Ovary (tissue), 9 donors: ENCODE data around the gene DDX54. TPM values are rescaled to one million over a fixed set of nuclear protein-coding genes. Genes with fewer than 3 reads are reported as not detected.

Experiments
- DNase-seq, 5 donors: peaks; one replicate each; pipeline ENCODE4 v3.0.0-alpha.2; 2019 to 2020
- H3K27ac ChIP-seq, 2 donors: fragments of 200-600 bp; one replicate each; pipeline versions ENCODE4 v1.5.1 to v1.8.0; 2019 to 2022
- H3K27me3 ChIP-seq: fragments of 200-600 bp; one replicate; pipeline ENCODE4 v1.8.0; 2022
- H3K36me3 ChIP-seq: fragments of 200-600 bp; sonication (generic); one replicate; pipeline ENCODE4 v1.5.1; 2019
- H3K4me1 ChIP-seq: one replicate; pipeline ENCODE4 v1.8.1; 2013; ENCODE audit warnings: mild to moderate bottlenecking, moderate library complexity; ENCODE audit not compliant: insufficient read depth
- H3K4me3 ChIP-seq: fragments of 200-600 bp; sonication (generic); one replicate; pipeline ENCODE4 v1.5.1; 2017
- H3K9me3 ChIP-seq, 2 donors: fragments of 200-600 bp in 1 of 2; sonication (generic) in 1 of 2; one replicate each; pipeline versions ENCODE4 v1.5.1 to v1.8.1; 2013 to 2019; ENCODE audit warnings: mild to moderate bottlenecking in 1 of 2, moderate library complexity in 1 of 2
- EP300 ChIP-seq: sonication (generic); formaldehyde crosslinking; IDR thresholded peaks from one replicate; pipeline ENCODE4 v1.6.1; 2017; ENCODE audit warnings: antibody characterized with exemption
- POLR2A ChIP-seq: fragments of 450-650 bp; IDR thresholded peaks from one replicate; pipeline ENCODE4 v1.6.1; 2017; ENCODE audit warnings: antibody characterized with exemption, mild to moderate bottlenecking, moderate library complexity
- WGBS, 3 donors: extraction: QIAGEN DNeasy Blood & Tissue Kit in 1 of 3; methylation state at CpG; one replicate each; pipeline versions ENCODE4 v1.1.5 to v1.1.7; 2013 to 2017; 5-methylcytosine and 5-hydroxymethylcytosine counted together
- intact Hi-C, 4 donors: fragments of 100-400 bp; cut with DNase I; formaldehyde crosslinking; loops; one replicate each; pipeline versions ENCODE4 v1.11.0 to v1.15.1; 2022 to 2023
- polyA plus RNA-seq, 2 donors: library from polyadenylated mRNA; stranded (reverse); fragments of 200-250 nt in 1 of 2; fragments of 350-450 nt in 1 of 2; fragmentation: Illumina TruSeq in 1 of 2; extraction: RNeasy Lipid Tissue Mini Kit (QIAGEN cat#74804) in 1 of 2; gene quantifications; one replicate each; pipeline ENCODE4 v1.2.3, GENCODE V29; 2013 to 2014
- total RNA-seq, 7 donors: library from RNA; depleted of rRNA in 2 of 7; stranded (reverse); fragments of >200 nt in 2 of 7; fragmentation: NEBNext Ultra II Directional in 3 of 7; extraction: Animal tissue kit (Norgen Biotek cat#: 25700) in 3 of 7; gene quantifications; one replicate each; pipeline versions ENCODE4 v1.1.0 to v1.2.4, GENCODE V29; 2016 to 2023
- TF ChIP-seq, protein P1 (sequence below), 3 donors: fragments of 450-650 bp in 2 of 3; fragments of 200-600 bp in 1 of 3; IDR thresholded peaks; one replicate each; pipeline versions ENCODE4 v1.5.1 to v1.8.0; 2016 to 2022; ENCODE audit warnings: antibody characterized with exemption in 3 of 3, mild to moderate bottlenecking in 1 of 3
- donor health status: DM: no; HTN: no; CAD: no; lungs with moderate emphysema.
- donor health status: DM: no; HTN: no; CAD: no.
- donor health status: Bipolar disorder and iron deficiency.
- donor health status: DM: yes; HTN: yes; CAD: no.
- donor health status: DM: no; HTN: no; CAD: no.
- donor health status: DM: yes; HTN: yes; CAD: no.

The DDX54 gene
- total and polyA plus RNA-seq, 9 donors: 10.8 to 77.5 (median 59.4) TPM

DNA sequence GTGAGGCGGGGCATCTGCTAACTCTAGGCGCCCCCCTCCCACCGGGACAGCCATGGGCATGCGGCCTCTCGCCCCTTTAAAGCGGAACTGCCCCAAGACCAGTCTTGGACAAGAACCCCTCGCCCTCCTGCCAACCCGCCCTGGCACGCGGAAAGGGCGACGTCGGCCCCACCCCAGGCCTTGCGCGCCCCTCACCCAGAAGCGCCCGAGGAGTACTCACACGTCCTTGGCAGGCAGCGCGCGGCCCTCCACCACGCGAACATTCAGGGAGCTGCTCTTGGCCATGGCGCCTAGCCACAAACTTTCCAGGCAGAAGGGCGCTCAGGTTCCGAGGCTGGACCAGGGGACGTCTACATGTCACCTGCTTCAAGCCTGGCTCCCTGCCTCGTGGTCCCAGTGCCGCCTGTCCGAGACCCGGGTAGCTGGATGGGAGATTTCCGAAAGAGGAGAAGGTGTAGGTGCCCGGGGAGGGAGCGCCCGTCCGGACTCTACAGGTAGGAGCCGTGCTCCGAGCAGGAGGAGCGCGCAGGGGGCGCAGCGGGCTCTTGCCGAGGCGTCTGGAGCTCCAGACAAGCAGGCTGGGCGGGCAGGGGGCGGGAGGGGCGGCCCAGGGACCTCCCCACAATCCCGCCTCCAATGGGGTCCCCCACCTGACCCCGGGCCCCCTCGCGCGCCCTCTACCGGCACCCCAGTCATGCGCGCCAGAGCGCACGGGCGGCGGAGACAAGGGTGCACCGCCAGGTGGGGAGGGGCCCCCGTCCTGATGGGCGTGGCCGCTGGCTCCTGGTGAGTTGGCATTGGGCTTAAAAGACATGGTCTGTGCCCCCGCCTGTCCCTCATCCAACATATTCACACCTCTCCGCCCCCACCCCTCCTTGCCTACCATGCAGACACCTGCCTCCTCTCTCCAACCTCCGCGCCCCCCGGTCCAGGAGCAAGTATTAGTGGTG is 49.8 kb downstream of the DDX54 start, which contains the start of gene RASAL1:
RASAL1 (minus strand) TSS at position 584 of the 950 bp plus-strand sequence; CDS start at position 285, 299 bp downstream.
- WGBS, 3 donors: 2 to 4% (median 3%) methylated on average over 54 to 68 of the region's 68 CpGs
- no peak for DNase-seq
- H3K27ac ChIP-seq: no peak within 1 kb of the TSS
- no peaks in the 10 kb centered on the region for H3K9me3 ChIP-seq
- H3K27me3 ChIP-seq: no peaks in the 10 kb centered on the region
- H3K36me3 ChIP-seq: no peaks in the 10 kb centered on the region
- H3K4me3 ChIP-seq: no peak within 1 kb of the TSS
- no peaks in the 10 kb centered on the region for H3K4me1 ChIP-seq
- intact Hi-C loops: no loop called here
- TF ChIP-seq, protein P1, sequence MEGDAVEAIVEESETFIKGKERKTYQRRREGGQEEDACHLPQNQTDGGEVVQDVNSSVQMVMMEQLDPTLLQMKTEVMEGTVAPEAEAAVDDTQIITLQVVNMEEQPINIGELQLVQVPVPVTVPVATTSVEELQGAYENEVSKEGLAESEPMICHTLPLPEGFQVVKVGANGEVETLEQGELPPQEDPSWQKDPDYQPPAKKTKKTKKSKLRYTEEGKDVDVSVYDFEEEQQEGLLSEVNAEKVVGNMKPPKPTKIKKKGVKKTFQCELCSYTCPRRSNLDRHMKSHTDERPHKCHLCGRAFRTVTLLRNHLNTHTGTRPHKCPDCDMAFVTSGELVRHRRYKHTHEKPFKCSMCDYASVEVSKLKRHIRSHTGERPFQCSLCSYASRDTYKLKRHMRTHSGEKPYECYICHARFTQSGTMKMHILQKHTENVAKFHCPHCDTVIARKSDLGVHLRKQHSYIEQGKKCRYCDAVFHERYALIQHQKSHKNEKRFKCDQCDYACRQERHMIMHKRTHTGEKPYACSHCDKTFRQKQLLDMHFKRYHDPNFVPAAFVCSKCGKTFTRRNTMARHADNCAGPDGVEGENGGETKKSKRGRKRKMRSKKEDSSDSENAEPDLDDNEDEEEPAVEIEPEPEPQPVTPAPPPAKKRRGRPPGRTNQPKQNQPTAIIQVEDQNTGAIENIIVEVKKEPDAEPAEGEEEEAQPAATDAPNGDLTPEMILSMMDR (IDR thresholded peaks at IDR 0.05): no peak
- TF ChIP-seq EP300: no peak
- no peak for TF ChIP-seq POLR2A

DNA sequence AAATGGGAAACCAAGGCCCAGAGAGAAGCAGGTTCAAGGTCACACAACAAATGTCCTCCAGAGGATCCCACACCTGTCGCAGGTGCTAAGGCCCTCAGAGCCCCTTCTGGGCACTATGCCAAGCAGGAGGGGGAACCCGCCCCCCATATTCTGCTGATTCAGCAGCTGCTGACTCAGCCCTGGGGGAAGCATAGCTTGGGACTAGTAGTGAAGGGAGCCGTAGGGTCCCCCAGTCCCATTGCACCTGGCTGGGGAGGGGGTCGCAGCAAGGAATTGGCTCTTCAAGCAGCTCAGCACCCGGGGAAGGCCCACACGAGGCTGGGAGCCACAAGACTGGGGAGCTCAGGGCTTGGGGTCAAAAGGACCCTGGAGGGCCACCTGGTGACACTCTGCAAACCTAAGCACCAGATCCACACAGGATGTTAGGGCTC is 50.7 kb downstream of the DDX54 start:
- WGBS, 3 donors: 38 to 55% (median 41%) methylated on average over 5 to 6 of the region's 6 CpGs
- intact Hi-C loops: no loop called here
- Histone ChIP-seq H3K4me3 (no peak overlapping the region), H3K4me1 (no peaks in the 10 kb centered on the region), H3K36me3 (no peaks in the 10 kb centered on the region), H3K27ac (no peak overlapping the region), H3K9me3 (no peaks in the 10 kb centered on the region), H3K27me3 (no peaks in the 10 kb centered on the region)
- TF ChIP-seq POLR2A (no peak), EP300 (no peak)
- TF ChIP-seq, protein P1 (IDR thresholded peaks at IDR 0.05): no peak
- no peak for DNase-seq

DNA sequence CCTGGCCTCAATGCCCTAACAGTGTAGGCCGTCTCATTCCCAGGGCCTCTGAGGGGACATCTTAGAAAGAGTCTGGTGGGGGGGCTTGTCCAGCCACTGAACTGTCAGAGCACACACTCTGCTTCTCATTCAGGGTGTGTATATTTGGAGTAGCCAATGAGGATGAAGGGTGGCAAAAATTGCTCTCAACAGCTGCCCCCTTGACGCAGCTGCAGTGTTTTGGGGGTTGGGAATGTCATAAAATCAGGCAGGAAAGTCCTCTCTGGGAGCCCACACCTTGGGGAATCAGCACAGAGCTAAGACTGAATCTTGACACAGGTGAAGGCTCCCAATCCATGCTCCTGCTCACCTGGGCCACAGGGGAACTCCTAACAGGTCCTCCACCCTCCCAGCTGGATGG is 51.2 kb downstream of the DDX54 start:
- H3K9me3 ChIP-seq: no peaks in the 10 kb centered on the region
- H3K36me3 ChIP-seq: no peaks in the 10 kb centered on the region
- no peak overlapping the region for H3K27ac ChIP-seq
- DNase-seq: no peak
- 65 to 90% (median 72%) methylated on average over 2 of the region's 2 CpGs for WGBS, 3 donors
- intact Hi-C loops: no loop called here
- no peaks in the 10 kb centered on the region for H3K4me1 ChIP-seq
- no peak overlapping the region for H3K4me3 ChIP-seq
- no peaks in the 10 kb centered on the region for H3K27me3 ChIP-seq
- TF ChIP-seq POLR2A: no peak
- TF ChIP-seq, protein P1 (IDR thresholded peaks at IDR 0.05): no peak

DNA sequence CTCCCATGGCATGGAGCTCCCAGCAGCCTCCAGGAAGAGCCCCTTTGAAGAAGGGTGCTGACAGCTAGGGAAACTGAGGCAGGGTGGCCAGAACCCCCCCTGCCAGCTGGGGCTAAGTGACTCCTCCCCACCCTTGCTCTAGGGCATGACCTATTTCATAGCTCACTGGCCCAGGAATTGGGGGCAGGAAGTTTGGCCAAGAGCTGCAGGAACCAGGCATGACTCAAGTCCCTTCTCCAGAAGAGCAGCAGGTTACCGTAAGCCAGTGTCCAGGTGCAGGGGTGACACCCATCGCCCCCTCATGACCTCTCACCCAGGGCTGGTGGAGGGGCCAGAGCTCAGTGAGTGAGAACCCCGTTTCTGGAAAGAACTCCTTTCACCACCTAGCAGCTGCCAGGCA is 51.6 kb downstream of the DDX54 start:
- no peak overlapping the region for H3K4me3 ChIP-seq
- no peak overlapping the region for H3K27ac ChIP-seq
- no peaks in the 10 kb centered on the region for H3K36me3 ChIP-seq
- TF ChIP-seq EP300: no peak
- TF ChIP-seq, protein P1 (IDR thresholded peaks at IDR 0.05): no peak
- no peak for TF ChIP-seq POLR2A
- H3K27me3 ChIP-seq: no peaks in the 10 kb centered on the region
- WGBS, 3 donors: 69 to 89% (median 77%) methylated on average over 3 of the region's 3 CpGs
- intact Hi-C loops: no loop called here
- no peaks in the 10 kb centered on the region for H3K4me1 ChIP-seq
- no peak for DNase-seq
- no peaks in the 10 kb centered on the region for H3K9me3 ChIP-seq
